Kasumi-1 (cell line): ENCODE data around the gene FAM180B.

Experiments
- DNase-seq, 2 experiments: peaks; one replicate each; lab custom pipeline; 2025; lab: John Stamatoyannopoulos, UW

Gene FAM180B

GRCh38 chr11:47569646-47570045, 16.8 kb upstream of the FAM180B start:
- DNase-seq = no peak

DNA sequence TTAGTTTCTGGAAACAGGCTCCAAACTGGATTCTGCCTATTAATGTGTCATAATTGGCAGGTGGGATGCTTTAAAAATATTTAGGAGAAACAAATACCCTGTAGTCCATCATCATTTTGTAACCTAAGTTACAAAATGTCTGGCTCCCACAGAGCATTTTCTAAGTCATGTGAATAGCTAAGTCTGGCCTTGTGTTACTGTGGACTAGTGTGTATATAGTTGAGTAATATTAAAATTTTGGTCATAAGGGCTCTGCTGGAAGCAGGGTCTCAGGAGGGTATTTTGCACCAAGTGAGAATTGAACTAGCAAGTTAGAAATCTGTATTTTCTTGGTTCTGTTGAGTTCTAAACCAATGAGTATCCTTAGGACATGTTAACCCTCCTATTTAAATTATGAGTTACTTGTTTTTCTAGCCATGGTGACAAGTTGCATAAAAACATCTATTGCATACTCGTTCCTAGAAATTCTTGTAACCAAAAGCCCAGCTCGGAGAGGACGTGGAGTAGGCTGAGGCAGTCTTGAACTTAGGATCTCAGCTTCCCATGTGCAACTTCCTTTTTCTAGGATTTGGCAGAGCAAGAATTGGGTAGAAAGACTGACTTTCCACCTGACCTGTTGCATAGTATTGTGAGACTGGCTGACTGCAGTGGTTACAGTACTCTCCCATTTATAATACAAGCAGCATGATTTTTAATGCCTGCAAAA, 15.7 kb upstream of the FAM180B start:
- no peak for DNase-seq

GRCh38 chr11:47571357-47571729, 15.1 kb upstream of the FAM180B start:
- DNase-seq = no peak

- DNase-seq = no peak
Measured at GRCh38 chr11:47571895-47572294, 14.6 kb upstream of the FAM180B start.

DNA sequence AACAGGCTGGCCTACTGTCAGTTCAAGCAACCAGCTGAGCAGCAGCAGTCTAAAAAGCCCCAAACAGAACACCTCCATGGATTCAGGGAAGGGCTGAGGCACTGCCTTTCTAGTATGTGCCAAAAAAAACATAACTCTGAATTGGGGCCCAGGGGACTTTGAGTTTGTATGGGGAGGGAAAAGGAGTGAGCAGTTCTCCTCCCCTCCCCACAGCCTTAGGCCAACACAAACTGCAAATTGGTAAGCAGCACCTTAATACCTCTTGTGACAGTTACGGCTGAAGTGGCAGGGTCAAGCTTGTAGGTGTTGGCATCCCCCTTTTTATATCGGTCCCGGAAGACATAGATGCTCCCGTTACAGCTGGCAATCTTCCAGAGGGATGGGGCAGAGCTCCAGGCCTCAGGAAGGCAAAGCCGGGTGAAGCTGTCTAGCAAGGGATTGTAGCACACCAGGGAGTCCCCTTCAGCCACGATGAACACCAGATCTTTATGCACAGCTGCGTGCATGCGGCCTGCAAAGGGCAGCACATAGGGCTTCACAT, 13.7 kb upstream of the FAM180B start:
- no peak for DNase-seq

DNA sequence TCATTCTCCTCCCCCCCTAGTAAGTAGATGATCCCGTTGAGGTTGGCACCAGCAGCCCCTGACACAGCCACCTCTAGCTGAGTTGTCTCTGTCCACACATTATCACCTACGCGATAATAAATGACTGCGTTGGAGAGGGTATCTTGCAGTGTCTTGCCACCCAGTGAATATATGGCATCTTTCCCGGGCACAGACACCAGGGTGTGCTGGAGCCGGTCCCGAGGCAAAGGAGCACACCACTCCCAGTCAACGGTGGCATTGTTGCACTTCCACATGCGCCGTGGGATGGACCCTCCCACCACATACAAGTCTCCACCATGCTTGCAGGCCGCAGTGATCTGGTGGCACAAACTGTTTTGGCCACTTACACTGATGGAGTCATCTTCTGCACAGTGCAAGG, 13.2 kb upstream of the FAM180B start:
- DNase-seq = no peak

- DNase-seq = no peak
Measured at GRCh38 chr11:47577460-47578041, 8.9 kb upstream of the FAM180B start.

- peak; percentile 93 to 95 for DNase-seq
Measured at GRCh38 chr11:47578524-47579494, 7.7 kb upstream of the FAM180B start, which contains the start of the genes KBTBD4 and NDUFS3. Gene KBTBD4, minus strand, starts transcription at chr11:47578970. Its CDS starts 19 bp downstream, at chr11:47578951. Gene NDUFS3, plus strand, starts transcription at chr11:47579074. Its CDS starts 18 bp downstream, at chr11:47579092.

DNA sequence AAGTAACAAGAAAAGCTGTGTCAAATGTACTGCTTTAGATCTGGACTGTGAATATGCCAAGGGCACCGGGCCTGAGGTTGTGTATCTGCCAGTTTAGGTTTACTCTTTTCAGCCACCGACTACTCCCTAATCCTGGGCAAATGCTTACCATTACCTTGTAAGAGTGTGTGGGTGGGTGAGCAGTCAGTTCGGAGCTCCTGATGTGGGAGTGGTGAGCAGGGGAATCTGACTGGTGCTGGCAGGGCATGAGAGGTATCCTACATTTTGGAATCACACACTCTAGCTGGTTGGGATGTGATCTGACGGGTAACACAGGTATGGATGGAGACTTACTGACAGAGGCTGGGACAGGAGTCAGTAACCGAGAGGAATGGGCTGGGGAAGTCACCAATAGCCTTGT, 2.6 kb upstream of the FAM180B start:
- DNase-seq = no peak

GRCh38 chr11:47587039-47587716, 700 bp downstream of the FAM180B start:
- no peak for DNase-seq

DNA sequence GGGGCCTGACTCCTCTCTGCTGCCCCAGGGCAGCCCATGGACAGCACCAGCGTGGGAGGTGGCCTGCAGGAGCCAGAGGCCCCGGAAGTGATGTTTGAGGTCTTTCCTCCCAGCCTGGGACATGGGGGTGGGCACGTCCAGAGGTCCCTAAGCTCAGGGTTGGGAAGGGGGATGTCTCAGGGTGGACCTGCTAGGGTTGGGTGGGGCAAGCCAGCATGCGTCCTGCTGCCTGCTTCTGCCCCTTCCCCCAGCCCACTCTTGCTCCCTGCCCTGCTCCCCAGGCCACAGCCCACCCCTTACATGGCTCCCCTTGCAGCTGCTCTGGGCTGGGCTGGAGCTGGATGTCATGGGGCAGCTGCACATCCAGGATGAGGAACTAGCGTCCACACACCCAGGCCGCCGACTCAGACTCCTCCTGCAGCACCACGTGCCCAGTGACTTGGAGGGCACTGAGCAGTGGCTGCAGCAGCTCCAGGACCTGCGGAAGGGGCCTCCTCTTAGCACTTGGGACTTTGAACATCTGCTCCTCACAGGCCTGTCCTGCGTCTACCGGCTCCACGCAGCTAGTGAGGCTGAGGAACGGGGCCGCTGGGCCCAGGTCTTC, 1.3 kb downstream of the FAM180B start:
- peak; percentile 86 to 93 for DNase-seq

- no peak for DNase-seq
Measured at GRCh38 chr11:47589118-47589517, 2.6 kb downstream of the FAM180B start.

DNA sequence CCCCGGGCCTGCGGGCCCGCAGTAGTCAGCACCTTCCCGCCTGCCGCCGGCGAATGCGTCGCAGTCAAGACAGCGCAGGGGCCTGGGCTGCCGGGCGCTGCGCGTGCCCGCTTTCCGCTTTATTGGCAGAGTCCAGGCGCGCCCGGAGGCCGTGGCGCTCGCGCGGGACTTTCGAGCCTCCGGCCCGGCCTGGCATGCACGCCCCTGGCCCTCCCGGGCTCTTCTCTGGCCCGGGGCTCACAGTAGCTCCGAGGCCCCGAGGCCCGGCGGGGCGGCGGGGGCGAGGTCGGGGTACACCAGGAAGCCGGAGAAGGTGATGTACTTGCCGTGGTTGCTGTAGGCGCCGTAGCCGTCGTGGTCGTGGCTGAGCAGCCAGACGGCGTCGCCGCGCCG, 3.1 kb downstream of the FAM180B start:
- no peak for DNase-seq

- DNase-seq = peak; percentile 21 to 40
Measured at GRCh38 chr11:47589977-47590861, 3.7 kb downstream of the FAM180B start.

DNA sequence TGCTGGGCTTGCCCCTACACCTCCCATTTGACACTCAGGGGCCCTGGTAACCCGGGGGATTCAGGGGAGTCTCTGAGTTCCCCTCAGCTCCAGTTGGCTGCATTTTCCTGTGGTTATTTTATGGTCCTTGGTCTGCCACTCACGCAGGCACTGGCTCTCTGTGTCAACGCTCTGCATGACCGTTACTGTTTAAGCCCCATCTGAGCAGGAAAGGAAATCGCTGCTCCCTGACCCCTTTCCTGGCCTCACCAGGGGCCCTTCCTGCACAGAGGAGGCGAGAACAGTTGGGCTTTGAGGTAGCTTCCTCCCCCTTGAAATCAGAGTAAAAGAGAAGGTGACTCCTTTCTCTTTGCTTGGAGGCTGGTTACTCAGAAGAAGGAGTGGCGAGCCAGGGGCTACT, 5.3 kb downstream of the FAM180B start:
- peak; percentile 95 to 98 for DNase-seq

GRCh38 chr11:47592251-47592650, 5.8 kb downstream of the FAM180B start:
- peak in 1 of 2 experiments; percentile 74 for DNase-seq

DNA sequence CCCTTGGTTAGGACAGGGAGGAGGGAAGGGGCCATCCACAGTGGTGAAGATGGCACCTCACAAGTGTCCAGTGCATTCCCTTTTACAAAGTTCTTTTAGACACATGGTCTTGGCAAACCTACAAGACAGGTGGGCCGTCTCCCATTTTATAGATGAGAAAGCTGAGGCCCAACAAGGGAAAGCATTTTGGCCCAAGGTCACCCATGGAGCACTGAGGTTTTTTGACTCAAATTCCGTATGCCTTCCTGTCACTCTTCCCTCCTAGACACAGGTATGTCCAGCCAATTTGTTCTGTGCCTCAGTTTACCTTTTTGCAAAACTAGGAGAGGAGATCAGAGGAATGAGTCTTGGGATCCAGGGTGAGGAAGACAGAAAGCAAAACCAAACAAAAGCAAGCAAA, 6.5 kb downstream of the FAM180B start:
- no peak for DNase-seq

DNA sequence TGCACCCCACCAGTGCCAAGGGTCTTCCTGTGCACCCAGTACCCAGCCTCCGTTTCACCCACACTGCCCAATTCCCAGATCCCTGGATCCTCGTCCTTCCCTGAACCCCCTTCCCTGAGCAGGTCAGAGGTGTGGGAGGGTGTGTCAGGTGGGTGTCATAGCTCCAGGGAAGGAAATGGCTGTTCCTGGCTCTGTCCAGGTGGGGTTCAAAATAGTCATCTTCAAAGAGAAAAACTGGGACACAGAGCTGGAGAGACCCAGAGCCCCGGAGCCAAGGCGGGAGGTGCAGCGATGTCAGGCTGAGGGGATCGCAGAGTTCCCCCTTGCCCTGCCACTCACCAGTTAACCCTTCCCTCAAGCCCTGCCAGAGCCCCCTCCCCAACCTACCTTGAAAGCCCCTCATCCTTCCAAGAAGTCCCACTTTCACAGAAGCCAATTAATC, 7.0 kb downstream of the FAM180B start:
- DNase-seq = no peak

GRCh38 chr11:47593934-47594855, 7.7 kb downstream of the FAM180B start, which contains the start of gene C1QTNF4:
Gene C1QTNF4, minus strand, starts transcription at chr11:47594411. Its CDS starts 3,601 bp downstream, at chr11:47590810.
- DNase-seq = peak; percentile 25 to 31
